Measurements from ENCODE around the gene NXPE1.
"Not testable (repeated sequence)": the region's sequence is repeated elsewhere in the genome, so short reads cannot be mapped to it uniquely, and the experiment has no call there.

The NXPE1 gene

DNA sequence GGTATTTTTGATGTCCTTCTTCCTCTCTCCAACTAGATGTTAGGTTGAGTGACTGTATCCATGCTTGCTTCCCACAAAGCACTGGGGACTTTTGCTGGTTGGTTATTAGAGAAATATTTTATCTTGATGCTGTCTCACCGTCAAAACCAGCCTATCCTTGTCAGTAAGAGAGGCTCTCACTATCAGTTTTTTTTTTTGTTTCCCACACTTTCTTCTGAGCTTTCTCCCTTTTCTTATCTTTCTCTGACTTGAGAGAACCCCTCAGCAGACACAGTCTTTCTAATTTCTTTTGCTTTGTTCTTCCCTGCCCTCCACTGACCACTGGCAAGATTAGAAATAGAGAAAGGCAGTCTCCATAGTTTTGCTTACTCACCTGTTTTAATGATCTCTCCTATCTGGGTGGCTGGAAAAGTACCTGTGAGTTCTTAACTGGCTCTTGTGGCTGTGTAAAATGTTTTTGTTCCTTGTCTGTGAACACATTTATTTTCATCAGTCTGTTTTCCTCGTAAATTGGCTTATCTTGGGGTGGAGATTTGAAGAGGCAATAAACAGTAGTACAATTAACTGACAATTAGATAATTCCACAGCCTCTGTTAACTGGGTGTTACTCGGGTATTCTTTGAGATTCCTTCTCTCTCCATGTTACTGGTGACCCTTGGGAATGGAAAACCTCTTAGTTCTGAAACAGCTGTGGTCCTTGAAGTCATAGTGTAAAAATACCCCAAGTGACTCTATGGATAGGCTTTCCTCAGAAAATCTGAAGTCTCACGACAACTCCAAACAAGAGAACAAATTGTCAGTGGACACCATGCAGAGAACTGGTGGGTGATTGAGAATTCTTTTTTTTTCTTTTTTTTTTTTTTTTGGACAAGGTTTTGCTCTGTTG, at the start of gene NXPE1:
Gene NXPE1, minus strand, starts transcription at position 457 of the 886 bp plus-strand sequence. CDS start 8,680 bp downstream, outside the sequence.
- no peak for DNase-seq

DNA sequence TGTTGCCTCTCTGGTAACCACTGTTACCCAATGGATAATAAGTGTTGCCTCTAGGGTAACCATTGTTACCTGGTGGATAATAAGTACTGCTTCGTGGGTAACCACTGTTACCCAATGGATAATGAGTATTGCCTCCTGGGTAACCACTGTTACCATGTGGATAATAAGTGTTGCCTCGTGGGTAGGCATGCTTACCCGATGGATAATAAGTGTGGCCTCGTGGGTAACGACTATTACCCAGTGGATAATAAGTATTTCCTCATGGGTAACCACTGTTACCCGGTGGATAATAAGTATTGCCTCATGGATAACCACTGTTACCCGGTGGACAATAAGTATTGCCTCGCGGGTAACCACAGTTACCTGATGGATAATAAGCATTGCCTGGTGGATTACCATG, 49.7 kb upstream of the NXPE1 start:
- no peak for DNase-seq

DNA sequence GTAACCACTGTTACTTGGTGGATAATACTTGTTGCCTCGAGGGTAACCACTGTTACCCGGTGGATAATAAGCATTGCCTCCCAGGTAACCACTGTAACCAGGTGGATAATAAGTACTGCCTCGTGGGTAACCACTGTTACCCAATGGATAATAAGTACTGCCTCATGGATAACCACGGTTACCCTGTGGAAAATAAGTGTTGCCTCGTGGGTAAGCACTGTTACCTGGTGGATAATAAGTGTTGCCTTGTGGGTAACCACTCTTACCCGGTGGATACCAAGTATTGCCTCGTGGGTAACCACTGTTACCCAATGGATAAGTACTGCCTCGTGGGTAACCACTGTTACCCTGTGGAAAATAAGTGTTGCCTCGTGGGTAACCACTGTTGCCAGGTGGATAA, 48.9 kb upstream of the NXPE1 start:
- DNase-seq, result not testable (repeated sequence)

DNA sequence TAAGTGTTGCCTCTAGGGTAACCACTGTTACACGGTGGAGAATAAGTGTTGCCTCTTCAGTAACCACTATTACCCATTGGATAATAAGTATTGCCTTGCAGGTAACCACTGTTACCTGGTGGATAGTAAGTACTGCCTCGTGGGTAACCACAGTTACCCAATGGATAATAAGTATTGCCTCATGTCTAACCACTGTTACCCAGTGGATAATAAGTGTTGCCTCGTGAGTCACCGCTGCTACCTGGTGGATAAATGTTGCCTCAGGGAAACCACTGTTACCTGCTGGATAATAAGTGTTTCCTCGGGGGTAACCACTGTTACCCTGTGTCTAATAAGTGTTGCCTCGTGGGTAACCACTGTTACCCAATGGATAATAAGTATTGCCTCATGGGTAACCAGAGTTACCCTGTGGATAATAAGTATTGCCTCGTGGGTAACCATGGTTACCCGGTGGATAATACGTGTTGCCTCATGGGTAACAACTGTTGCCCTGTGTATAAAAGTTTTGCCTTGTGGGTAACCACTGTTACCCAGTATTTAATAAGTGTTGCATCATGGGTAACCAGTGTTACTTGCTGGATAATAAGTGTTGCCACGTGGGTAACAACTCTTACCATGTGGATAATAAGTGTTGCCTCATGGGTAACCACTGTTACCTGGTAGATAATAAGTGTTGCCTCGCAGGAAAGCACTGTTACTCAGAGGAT, 48.2 kb upstream of the NXPE1 start:
- no peak for DNase-seq

DNA sequence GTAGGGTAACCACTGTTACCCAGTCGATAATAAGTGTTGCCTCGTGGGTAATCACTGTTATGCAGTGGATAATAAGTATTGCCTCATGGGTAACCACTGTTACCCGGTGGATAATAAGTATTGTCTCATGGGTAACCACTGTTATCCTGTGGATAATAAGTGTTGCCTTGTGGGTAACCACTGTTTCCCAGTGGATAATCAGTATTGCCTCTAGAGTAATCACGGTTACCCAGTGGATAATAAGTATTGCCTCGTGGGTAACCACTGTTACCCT, 47.1 kb upstream of the NXPE1 start:
- not testable (repeated sequence) for DNase-seq

DNA sequence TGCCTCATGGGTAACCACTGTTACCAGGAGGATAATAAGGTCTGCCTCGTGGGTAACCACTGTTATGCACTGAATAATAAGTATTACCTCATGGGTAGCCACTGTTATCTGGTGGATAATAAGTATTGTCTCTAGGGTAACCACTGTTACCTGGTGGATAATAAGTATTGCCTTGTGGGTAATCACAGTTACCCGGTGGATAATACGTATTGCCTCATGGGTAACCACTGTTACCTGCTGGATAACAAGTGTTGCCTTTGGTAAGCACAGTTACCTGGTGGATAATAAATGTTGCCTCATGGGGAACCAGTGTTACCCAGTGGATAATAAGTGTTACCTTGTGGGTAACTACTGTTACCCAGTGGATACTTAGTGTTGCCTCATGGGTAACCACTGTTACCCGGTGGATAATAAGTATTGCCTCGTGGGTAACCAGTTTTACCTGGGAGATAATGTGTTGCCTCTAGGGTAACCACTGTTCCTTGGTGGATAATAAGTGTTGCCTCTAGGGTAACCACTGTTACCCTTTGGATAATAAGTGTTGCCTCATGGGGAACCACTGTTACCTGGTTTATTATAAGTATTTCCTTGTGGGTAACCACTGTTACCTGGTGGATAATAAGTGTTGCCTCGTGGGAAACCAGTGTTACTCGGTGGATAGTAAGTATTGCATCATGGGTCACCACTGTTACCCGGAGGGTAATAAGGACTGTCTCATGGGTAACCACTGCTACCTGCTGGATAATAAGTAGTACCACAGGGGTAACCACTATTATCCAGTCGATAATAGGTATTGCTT, 46.5 kb upstream of the NXPE1 start:
- DNase-seq, result no peak

- no peak for DNase-seq
These were observed 45.7 kb upstream of the NXPE1 start for GRCh38 chr11:114605370-114605769.

DNA sequence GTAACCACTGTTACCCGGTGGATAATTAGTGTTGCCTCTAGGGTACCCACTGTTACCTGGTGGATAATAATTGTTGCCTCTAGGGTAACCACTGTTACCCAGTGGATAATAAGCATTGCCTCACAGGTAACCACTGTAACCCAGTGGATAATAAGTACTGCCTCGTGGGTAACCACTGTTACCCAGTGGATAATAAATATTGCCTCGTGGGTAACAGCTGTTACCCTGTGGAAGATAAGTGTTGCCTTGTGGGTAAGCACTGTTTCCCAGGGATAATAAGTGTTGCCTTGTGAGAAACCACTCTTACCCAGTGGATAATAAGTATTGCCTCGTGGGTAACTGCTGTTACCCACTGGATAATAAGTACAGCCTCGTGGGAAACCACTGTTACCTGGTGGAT, 45.2 kb upstream of the NXPE1 start:
- no peak for DNase-seq

- no peak for DNase-seq
These were observed 44.6 kb upstream of the NXPE1 start for GRCh38 chr11:114604179-114604813.

DNA sequence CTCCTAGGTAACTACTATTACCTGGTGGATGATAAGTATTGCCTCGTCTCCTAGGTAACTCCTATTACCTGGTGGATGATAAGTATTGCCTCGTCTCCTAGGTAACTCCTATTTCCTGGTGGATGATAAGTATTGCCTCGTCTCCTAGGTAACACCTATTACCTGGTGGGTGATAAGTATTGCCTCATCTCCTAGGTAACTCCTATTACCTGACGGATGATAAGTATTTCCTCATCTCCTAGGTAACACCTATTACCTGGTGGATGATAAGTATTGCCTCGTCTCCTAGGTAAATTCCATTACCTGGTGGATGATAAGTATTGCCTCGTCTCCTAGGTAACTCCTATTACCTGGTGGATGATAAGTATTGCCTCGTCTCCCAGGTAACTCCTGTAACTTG, 43.5 kb upstream of the NXPE1 start:
- not testable (repeated sequence) for DNase-seq

DNA sequence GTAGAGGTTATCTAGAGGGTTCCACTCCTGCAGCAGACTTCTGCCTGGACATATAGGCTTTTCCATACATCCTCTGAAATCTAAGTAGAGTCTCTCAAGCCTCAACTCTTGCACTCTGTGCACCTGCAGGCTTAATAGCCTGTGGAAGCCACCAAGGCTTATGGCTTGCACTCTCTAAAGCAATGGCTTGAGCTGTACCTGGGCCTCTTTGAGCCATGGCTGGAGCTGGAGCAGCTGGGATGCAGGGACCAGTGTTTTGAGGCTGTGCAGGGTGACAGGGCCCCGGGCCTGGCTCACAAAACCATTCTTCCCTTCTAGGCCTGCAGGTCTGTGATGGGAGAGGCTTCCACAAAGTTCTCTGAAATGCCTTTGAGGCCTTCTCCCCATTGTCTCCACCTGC, 38.8 kb upstream of the NXPE1 start:
- DNase-seq, result no peak

- DNase-seq, result no peak
These were observed 36.7 kb upstream of the NXPE1 start for GRCh38 chr11:114596175-114596919.

DNA sequence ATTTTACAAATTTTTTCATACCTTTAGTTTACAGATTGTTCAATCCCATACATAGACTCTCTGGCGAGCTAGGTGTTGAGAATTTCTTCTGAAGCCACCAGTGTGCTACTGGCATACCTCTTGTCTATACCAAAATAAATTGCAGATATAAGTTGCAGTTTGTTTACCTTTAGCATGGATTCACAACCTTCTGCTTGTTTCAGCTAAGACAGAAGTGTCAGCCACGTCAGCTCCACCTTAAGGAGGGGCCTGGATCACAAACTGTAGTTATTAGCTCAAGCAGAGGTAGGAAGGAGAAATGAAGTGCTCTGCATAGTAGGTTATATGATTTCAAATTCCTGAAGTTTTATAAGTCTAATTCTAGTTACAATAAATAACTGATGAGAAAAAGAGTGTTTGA, 35.9 kb upstream of the NXPE1 start, which contains the start of gene NXPE4:
Gene NXPE4, minus strand, starts transcription at position 216 of the 400 bp plus-strand sequence. CDS start 1,027 bp downstream, outside the sequence.
- no peak for DNase-seq

DNA sequence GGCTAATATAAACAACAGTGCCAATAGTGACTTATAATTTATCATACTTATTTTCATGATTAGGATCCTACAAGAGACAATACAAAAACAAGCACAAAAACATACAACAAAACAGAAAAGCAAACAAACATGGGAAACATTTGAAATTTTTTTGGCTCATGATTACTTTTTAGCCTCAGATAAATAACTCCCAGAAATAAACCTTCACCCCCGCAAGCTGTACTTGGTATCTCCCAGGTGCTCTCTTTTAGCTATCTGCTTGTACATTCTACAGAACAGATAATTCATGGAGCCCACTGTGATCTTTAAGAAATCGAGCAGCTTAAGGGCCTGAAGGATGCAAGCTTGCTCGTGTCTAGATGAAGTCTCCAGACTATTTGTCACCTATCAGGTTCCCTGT, 35.0 kb upstream of the NXPE1 start:
- DNase-seq, result no peak

DNA sequence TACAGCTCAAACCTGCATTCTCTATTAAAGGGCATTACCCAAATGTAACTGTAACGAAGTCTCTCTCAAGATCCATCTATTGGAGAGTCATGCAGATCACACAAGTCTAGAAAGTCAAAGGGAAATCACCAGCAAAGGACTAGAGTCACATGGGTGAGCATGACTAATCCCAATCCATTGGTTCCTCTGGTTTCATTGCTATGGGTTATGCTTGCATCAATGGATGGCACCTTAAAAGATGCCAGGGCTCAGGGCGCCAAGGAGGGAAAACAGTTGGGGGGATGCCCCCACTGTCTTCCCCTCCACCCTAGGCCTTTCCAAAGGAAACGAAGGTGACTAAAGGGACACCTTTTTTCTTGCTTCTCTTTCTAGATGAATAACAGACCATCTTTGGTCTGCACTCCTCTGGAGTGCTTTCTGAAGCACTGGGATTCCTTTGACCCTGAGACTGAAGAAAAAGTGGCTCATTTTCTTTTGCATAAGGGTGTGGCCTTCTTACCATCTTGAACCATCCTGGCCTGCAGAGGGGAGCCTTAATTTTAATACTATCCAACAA, 27.8 kb upstream of the NXPE1 start:
- DNase-seq, result no peak

GRCh38 chr11:114586797-114587196, 27.1 kb upstream of the NXPE1 start:
- DNase-seq, result no peak

- no peak for DNase-seq
These were observed 12.0 kb upstream of the NXPE1 start for GRCh38 chr11:114571712-114572111.

DNA sequence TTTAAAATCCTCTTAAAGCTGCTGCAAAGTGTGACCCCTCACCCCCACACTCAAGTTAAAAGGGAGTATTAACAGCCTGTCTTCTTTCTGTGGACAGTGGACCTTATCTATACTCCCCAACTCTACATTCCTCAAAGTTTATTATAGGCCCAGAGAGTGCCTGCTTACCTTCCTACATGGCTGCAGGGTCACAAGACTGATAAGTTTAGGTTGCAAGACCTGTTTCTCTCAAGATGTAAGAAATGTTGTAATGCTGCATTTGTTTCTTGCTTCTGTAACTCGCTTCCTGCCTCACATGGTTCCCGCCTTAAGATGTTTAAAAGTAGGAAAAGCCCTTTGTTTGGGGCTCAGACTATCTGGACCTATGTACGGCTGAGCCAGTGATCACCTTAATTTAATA, 10.1 kb upstream of the NXPE1 start:
- no peak for DNase-seq

DNA sequence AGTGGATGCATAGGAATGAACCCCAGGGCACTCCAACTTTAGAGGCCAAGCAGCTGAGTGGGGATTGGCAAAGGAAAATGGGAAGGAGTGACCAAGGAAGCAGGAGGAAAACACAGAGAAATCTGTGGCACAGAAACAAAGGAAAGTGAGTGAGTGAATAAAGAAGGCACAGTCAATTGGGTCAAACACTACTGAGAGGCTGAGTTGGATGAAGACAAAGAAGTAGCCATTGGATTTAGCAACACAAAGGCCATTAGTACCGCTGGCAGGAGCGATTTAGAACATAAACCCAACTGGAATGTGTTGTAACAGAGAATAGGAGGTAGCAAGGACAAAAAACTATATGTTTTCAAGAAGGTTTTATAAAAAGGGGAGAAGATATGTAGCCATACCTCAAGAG, 6.6 kb upstream of the NXPE1 start:
- no peak for DNase-seq

GRCh38 chr11:114564831-114565230, 5.2 kb upstream of the NXPE1 start:
- no peak for DNase-seq

DNA sequence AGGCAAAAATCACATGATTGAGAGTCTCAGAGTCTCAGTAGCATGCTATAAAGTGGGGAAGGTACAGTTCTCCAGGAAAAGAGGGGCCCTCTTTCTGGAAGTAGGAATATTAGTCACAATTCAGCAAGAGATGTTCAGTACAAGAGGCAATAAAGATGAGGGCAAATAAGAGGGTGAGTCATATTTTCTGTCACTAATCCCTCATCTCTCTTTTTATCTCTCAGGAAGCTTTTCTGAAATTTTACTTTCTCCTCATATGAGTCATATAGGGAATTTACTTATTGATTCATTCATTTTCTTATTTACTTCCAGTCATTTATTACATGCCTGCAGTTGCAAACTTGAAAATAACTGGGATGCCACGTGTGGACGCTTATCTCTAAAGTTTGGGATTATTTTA, 3.4 kb upstream of the NXPE1 start:
- no peak for DNase-seq

Data from activated naive CD4-positive, alpha-beta T cell treated with anti-CD3 and anti-CD28 coated beads, Interleukin-2, amount 50 U/mL, for 16 hours (primary cell).